Prostate gland (tissue), 2 donors: Measurements from ENCODE around the gene CES3.

ENCODE experiments used
- POLR2A ChIP-seq: fragments of 450-650 bp; IDR thresholded peaks from one replicate; pipeline ENCODE4 v1.6.1; 2016; ENCODE audit warnings: antibody characterized with exemption, mild to moderate bottlenecking
- POLR2AphosphoS5 ChIP-seq: sonication (generic); formaldehyde crosslinking; IDR thresholded peaks from one replicate; pipeline ENCODE4 v1.6.1; 2017; ENCODE audit warnings: antibody characterized with exemption
- TF ChIP-seq, protein P1 (sequence below), 4 experiments: fragments of 200-600 bp in 2 of 4; fragments of 450-650 bp in 2 of 4; sonication (generic) in 2 of 4; IDR thresholded peaks; 1 replicate in 3 of 4; 2 replicates in 1 of 4; pipeline ENCODE4 v1.5.1; 2016 to 2019; ENCODE audit warnings: antibody characterized with exemption in 4 of 4, mild to moderate bottlenecking in 2 of 4, moderate library complexity in 2 of 4

GRCh38 chr16:66944054-66944441 is 17.0 kb upstream of the CES3 start:
- TF ChIP-seq, protein P1, sequence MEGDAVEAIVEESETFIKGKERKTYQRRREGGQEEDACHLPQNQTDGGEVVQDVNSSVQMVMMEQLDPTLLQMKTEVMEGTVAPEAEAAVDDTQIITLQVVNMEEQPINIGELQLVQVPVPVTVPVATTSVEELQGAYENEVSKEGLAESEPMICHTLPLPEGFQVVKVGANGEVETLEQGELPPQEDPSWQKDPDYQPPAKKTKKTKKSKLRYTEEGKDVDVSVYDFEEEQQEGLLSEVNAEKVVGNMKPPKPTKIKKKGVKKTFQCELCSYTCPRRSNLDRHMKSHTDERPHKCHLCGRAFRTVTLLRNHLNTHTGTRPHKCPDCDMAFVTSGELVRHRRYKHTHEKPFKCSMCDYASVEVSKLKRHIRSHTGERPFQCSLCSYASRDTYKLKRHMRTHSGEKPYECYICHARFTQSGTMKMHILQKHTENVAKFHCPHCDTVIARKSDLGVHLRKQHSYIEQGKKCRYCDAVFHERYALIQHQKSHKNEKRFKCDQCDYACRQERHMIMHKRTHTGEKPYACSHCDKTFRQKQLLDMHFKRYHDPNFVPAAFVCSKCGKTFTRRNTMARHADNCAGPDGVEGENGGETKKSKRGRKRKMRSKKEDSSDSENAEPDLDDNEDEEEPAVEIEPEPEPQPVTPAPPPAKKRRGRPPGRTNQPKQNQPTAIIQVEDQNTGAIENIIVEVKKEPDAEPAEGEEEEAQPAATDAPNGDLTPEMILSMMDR (IDR thresholded peaks at IDR 0.05): no peak
- TF ChIP-seq POLR2A (no peak), POLR2AphosphoS5 (no peak)
